HG03095 (cell line): ENCODE measurements around the gene RPL19.
"Not testable (repeated sequence)": the region's sequence is repeated elsewhere in the genome, so short reads cannot be mapped to it uniquely, and the experiment has no call there.

ENCODE experiments used
- ATAC-seq: cut with Tn5 transposase; IDR thresholded peaks from one replicate; pipeline ENCODE4 v1.9.1; 2021; ENCODE audit warnings: moderate library complexity; ENCODE audit not compliant: unreplicated experiment

RPL19 gene

GRCh38 chr17:39240631-39241030 lies 40.5 kb downstream of the RPL19 start:
- ATAC-seq, result no peak

GRCh38 chr17:39243155-39243554 lies 43.1 kb downstream of the RPL19 start:
- ATAC-seq, result no peak

GRCh38 chr17:39244016-39244599 lies 44.0 kb downstream of the RPL19 start:
- ATAC-seq, result no peak

GRCh38 chr17:39244600-39245570 lies 44.8 kb downstream of the RPL19 start:
- no peak for ATAC-seq

GRCh38 chr17:39246274-39246673 lies 46.2 kb downstream of the RPL19 start:
- no peak for ATAC-seq

- ATAC-seq, result not testable (repeated sequence)
Measured at GRCh38 chr17:39250076-39250475, 50.0 kb downstream of the RPL19 start.

GRCh38 chr17:39251997-39252396 lies 51.9 kb downstream of the RPL19 start:
- ATAC-seq, result no peak

- no peak for ATAC-seq
Measured at GRCh38 chr17:39252788-39253460, 52.8 kb downstream of the RPL19 start.
